Measurements from ENCODE around the gene GJD2.

GJD2 gene

DNA sequence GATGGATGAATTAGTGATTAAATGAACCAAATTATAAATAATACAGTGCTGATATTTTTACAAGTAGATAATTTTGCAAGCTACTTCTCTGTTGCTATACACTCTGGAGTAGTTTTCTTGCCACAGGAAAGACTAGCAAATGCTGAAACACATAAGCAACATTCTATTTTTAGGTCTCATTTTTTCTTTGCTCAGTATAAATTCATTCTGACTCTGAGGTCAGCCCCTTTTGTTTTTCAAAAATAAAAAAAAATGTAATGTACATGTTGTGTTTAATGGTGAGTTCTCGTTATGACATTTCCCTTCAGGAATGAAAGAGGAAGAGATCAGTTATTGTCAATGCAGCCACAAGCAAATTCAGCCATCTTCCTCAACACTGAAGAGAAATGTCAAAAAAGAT, 24.9 kb downstream of the GJD2 start:
- H3K4me3 ChIP-seq, result no peak overlapping the region

DNA sequence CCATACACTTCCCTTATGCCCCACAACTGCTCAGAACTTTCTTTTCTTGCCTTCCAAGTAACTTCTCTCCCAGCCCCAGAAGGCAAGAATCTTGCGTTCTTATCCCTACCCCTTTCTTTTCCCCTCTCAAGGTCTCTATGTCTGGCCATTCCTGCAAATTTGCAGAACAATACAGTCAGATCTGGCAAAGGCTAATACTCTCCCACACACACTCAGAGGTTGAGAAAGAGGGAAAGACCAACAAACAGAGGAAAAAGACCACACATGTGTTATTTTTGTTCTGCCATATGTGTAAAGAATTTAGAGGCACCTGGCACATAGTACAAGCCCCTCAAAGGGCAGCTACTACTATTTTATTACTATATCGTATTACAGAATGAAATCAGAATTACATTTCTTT, 25.7 kb downstream of the GJD2 start:
- H3K27ac ChIP-seq, result no peak overlapping the region

More for the DNA sequence above, 24.9 kb downstream of the GJD2 start:
- H3K27ac ChIP-seq, result no peak overlapping the region

DNA sequence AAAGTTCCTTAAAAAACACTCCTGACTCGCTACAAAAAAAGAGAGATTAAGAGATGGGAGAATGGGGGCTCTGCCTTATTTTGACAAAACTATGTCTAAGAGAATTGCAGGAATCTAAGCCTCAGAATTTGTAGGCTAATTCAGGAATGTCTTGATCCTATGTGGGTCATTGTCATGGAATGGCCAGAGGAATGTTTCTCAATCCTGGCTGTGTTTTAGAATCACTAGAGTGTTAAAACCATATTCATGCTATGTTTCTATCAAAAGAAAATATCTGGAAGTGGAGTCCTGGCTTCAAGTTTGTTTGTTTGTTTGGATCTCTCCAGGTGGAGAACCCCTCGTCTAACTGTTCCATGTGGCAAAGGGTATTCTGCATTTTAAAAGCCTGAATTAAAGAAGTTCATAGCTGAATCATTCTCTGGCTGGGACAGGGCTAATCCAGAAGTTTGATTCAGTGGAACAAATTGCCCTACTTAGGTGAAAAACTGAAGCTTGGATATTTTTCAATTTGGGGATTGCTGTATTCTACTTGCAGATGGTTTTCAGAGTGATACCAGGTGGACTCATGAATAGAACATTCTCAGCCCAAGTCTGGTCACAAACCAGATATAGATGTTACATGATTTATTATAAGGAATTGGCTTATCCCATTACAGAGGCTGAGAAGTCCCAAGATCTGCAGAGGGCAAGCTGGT, 28.2 kb downstream of the GJD2 start:
- no peak overlapping the region for H3K27ac ChIP-seq

More for the DNA sequence above, 25.7 kb downstream of the GJD2 start:
- no peak overlapping the region for H3K4me3 ChIP-seq

DNA sequence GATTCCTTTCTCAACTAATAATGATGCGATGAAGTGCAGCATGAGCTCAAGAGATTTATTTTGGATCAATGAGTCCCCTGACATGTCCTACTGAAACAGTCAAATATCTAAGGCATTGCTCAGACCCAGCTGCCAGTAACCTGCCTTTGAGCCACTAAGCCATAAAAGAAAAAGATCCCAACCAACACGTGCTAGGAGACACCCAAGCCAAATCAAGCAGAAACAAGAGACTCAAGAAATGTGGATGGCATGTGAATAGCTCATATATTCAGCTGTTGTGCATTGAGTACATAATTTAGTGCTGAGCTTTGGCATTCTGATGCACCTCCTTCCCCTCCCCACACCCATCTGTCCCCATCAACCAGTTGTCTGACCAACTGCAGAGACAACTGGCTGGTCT, 29.2 kb downstream of the GJD2 start:
- no peak overlapping the region for H3K27ac ChIP-seq
- no peak overlapping the region for H3K4me3 ChIP-seq

More for the DNA sequence above, 28.2 kb downstream of the GJD2 start:
- no peak overlapping the region for H3K4me3 ChIP-seq

DNA sequence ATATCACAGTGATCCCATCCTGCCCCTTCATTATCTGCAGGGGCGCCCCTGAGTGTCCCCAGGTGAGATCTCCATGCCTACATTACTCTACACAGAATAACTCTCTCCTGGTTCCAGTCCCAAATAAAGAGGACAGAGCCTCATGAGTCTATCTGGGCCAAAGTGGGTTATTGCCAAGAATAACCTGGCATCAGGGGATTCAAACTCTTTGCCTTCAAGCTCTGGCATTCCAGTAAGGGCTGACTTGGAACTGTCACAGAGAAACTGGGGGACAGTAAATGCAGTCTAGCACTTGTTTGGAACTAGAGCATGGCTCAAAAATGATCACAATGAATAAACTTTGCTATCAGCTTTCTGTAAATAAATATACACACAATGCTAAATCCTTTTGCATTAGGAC, 30.3 kb downstream of the GJD2 start:
- Histone ChIP-seq H3K4me3 (no peak overlapping the region), H3K27ac (no peak overlapping the region)

DNA sequence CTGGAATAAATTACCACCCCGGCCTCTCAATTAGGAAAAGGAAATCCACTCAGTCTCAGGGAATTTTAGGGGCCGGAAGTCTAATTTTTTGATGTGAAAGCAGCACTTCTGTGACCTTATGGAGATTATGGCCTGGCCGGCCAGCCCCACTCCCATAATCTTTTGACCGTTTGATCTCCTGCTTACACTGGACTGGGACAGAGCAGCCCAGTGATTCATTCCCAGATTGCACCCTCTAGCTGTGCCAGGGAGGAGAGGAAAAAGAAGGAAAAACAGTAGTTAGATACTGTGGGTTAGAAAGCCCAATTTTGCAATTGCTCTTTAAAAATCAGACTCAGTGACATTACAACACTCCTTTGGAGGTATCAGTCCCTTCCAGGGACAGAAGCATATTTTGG, 32.4 kb downstream of the GJD2 start:
- Histone ChIP-seq H3K27ac (peak overlapping the region in 7 of 21 experiments; percentile 20 to 72 (median 34)), H3K4me3 (no peak overlapping the region)

DNA sequence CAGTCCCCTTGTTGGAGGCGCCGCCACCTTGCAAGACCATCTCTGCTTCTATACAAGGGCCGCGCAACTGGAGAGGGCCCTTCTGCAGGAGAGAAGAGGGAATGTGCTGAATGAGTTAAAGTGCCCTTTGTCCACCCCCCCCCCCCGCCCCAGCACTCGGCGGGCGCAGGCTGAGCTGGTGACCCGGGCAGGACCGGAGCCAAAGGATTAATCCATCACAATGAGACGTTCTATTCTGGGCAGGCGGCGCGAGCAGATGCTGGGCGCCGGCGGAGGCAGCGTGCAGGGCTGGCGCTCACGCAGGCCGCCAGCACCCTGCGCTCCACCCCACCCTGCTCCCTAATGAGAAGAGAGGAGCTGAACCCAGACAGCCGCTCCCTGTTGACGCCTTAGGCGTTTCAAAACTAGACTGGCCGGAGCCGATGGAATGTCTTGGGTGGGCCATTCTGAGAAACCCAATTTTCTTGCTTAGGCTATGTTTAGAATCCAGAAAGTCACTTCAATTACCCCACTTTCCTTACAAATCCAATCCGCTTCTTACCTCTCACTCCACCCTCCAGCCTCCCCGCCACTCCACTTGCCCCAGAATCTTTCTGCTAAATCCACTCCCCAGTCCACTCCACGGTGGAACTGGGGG, 32.9 kb downstream of the GJD2 start:
- Histone ChIP-seq H3K27ac (peak overlapping the region in 8 of 21 experiments; percentile 7 to 72 (median 30)), H3K4me3 (no peak overlapping the region)

DNA sequence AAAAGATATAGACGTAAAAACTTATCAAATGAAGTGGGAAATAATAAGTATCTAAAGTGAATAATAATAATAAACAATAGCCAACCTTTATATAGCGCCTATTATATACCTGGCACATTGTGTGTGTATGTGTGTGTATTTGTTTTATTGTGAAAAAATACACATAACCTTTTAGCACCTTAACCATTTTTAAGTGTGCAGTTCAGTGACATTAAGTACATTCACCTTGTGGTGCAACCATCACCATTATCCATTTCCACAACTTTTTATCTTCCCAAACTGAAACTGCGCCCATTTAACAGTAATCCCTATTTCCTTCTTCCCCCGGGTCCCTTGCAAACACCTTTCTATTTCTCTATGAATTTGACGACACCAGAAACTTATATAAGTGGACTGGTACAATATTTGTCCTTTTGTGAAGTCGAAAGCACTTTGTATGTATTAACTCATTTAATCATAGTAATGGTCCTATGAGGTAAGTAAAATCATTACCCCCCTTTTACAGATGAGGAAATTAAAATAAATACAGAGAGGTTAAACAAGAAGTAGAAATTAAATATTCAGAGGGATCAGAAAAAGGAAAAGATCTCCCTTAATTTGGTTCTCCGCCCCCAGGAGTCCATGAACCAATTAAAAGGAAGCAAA, 33.5 kb downstream of the GJD2 start:
- Histone ChIP-seq H3K4me3 (no peak overlapping the region), H3K27ac (peak overlapping the region in 2 of 21 experiments; percentile 7 to 27)

- Histone ChIP-seq H3K27ac (no peak overlapping the region), H3K4me3 (no peak overlapping the region)
These were observed 35.1 kb downstream of the GJD2 start for GRCh38 chr15:34719695-34720094.

- H3K4me3 ChIP-seq, result no peak overlapping the region
- no peak overlapping the region for H3K27ac ChIP-seq
These were observed 35.8 kb downstream of the GJD2 start for GRCh38 chr15:34718681-34719665.

DNA sequence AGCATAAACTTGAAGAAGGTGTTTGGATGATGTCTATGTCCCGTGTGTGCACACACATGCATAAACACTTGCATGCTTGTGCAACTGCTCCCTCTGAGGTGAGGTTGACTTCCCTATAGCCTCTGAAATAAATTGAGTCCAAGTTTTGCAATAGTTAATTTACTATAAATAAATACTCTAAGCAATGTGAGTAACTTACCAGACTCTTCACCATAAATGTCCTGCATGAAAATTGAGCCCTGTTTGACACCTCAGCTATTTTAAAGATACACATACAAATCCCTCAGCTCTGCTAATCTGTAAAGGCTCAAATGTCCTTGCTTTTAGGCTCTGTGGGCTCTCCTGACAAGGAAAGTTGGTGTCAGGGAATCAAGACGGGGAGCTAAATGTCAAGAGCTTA, 37.1 kb downstream of the GJD2 start:
- Histone ChIP-seq H3K4me3 (no peak overlapping the region), H3K27ac (no peak overlapping the region)

GRCh38 chr15:34716111-34716510, 38.7 kb downstream of the GJD2 start:
- Histone ChIP-seq H3K4me3 (no peak overlapping the region), H3K27ac (no peak overlapping the region)

GRCh38 chr15:34714476-34715121, 40.2 kb downstream of the GJD2 start:
- H3K27ac ChIP-seq, result no peak overlapping the region
- no peak overlapping the region for H3K4me3 ChIP-seq

- Histone ChIP-seq H3K27ac (no peak overlapping the region), H3K4me3 (no peak overlapping the region)
These were observed 41.2 kb downstream of the GJD2 start for GRCh38 chr15:34713635-34714034.

GRCh38 chr15:34709866-34710265, 44.9 kb downstream of the GJD2 start:
- Histone ChIP-seq H3K27ac (no peak overlapping the region), H3K4me3 (no peak overlapping the region)

- no peak overlapping the region for H3K27ac ChIP-seq
- H3K4me3 ChIP-seq, result no peak overlapping the region
These were observed 46.4 kb downstream of the GJD2 start for GRCh38 chr15:34708422-34708821.

- no peak overlapping the region for H3K4me3 ChIP-seq
- no peak overlapping the region for H3K27ac ChIP-seq
These were observed 53.3 kb downstream of the GJD2 start for GRCh38 chr15:34701536-34701935.

Measured in skin epidermis (tissue), 12 donors.